HG03064 (cell line): ENCODE data around the gene ADAMTS20.

Source experiments
- ATAC-seq: cut with Tn5 transposase; IDR thresholded peaks from one replicate; pipeline ENCODE4 v1.9.1; 2021; ENCODE audit warnings: low read depth; ENCODE audit not compliant: unreplicated experiment

The ADAMTS20 gene

GRCh38 chr12:43325786-43326185 lies 226.2 kb downstream of the ADAMTS20 start:
- ATAC-seq, result no peak

- no peak for ATAC-seq
Measured at GRCh38 chr12:43320281-43320680, 231.7 kb downstream of the ADAMTS20 start.

- no peak for ATAC-seq
Measured at GRCh38 chr12:43318021-43318420, 234.0 kb downstream of the ADAMTS20 start.

- no peak for ATAC-seq
Measured at GRCh38 chr12:43317156-43317555, 234.8 kb downstream of the ADAMTS20 start.

- ATAC-seq, result no peak
Measured at GRCh38 chr12:43316520-43316919, 235.5 kb downstream of the ADAMTS20 start.

- ATAC-seq, result no peak
Measured at GRCh38 chr12:43315961-43316360, 236.0 kb downstream of the ADAMTS20 start.

GRCh38 chr12:43312991-43313505 lies 239.0 kb downstream of the ADAMTS20 start:
- no peak for ATAC-seq

- ATAC-seq, result no peak
Measured at GRCh38 chr12:43310596-43310995, 241.4 kb downstream of the ADAMTS20 start.

GRCh38 chr12:43309959-43310358 lies 242.0 kb downstream of the ADAMTS20 start:
- no peak for ATAC-seq

- ATAC-seq, result no peak
Measured at GRCh38 chr12:43308776-43309175, 243.2 kb downstream of the ADAMTS20 start.

- ATAC-seq, result no peak
Measured at GRCh38 chr12:43307126-43307525, 244.9 kb downstream of the ADAMTS20 start.

- ATAC-seq, result no peak
Measured at GRCh38 chr12:43306066-43306465, 245.9 kb downstream of the ADAMTS20 start.

- ATAC-seq, result no peak
Measured at GRCh38 chr12:43305065-43305464, 246.9 kb downstream of the ADAMTS20 start.
